A549 (cell line): ENCODE data around the gene ZBTB14. TPM values are rescaled to one million over a fixed set of nuclear protein-coding genes. Genes with fewer than 3 reads are reported as not detected.

Experiments
- ATAC-seq, 2 experiments: fragments of 200-7000 bp in 1 of 2; fragments of >200 bp in 1 of 2; cut with Nextera tagmentation in 1 of 2; cut with Tn5 transposase in 1 of 2; 3 replicates each; pipeline versions ENCODE4 v1.8.0 to v1.9.1; 2018 to 2020; ENCODE audit warnings: mild to moderate bottlenecking in 1 of 2, moderate library complexity in 1 of 2
- CTCF ChIA-PET: fragments of 300-600 bp; sonication (Branson Sonifier 250); formaldehyde crosslinking; extraction: SDS; loops from one replicate; lab custom pipeline; 2021; ENCODE audit warnings: antibody characterized with exemption, inconsistent platforms; lab: Yijun Ruan, JAX
- POLR2A ChIA-PET: fragments of 350-600 bp; formaldehyde crosslinking; extraction: SDS; loops from one replicate; lab custom pipeline; 2021; ENCODE audit warnings: antibody characterized with exemption, inconsistent platforms; lab: Yijun Ruan, JAX
- DNase-seq, 2 experiments: peaks; one replicate each; pipeline versions ENCODE4 v3.0.0 to v3.0.0-alpha.2; 2011 to 2016; ENCODE audit warnings: low read depth in 1 of 2, low spot score in 1 of 2
- FAIRE-seq: peaks from 2 replicates; lab custom pipeline; 2011; peaks lifted over from hg19 to GRCh38; lab: Jason Lieb, UNC
- H3K27ac ChIP-seq, 2 experiments: fragments of >200 bp; sonication (Bioruptor Twin); formaldehyde crosslinking; 3 replicates each; pipeline ENCODE4 v1.5.1; 2016 to 2017
- H3K4me1 ChIP-seq: fragments of >200 bp; sonication (Bioruptor Twin); formaldehyde crosslinking; 3 replicates; pipeline ENCODE4 v1.6.1; 2016
- H3K4me2 ChIP-seq: fragments of >200 bp; sonication (Bioruptor Twin); formaldehyde crosslinking; 3 replicates; pipeline ENCODE4 v1.6.1; 2016
- H3K4me3 ChIP-seq: fragments of >200 bp; sonication (Bioruptor Twin); formaldehyde crosslinking; 3 replicates; pipeline ENCODE4 v1.5.1; 2016
- H3K9me3 ChIP-seq: fragments of >200 bp; sonication (Bioruptor Twin); formaldehyde crosslinking; 3 replicates; pipeline ENCODE4 v1.6.1; 2016
- BHLHE40 ChIP-seq: IDR thresholded peaks from 2 replicates; pipeline ENCODE4 v1.6.1; 2012; ENCODE audit warnings: low read depth, low read length, inconsistent platforms
- CBX2 ChIP-seq: fragments of 200-600 bp; sonication (generic); IDR thresholded peaks from 2 replicates; pipeline ENCODE4 v1.6.1; 2016; ENCODE audit warnings: low read depth, mild to moderate bottlenecking, borderline replicate concordance
- HDAC2 ChIP-seq: fragments of 200-600 bp; sonication (generic); IDR thresholded peaks from 2 replicates; pipeline ENCODE4 v1.6.1; 2016
- HEYL ChIP-seq: fragments of 250-450 bp; sonication (Bioruptor Pico); IDR thresholded peaks from 2 replicates; pipeline ENCODE4 v1.8.0; 2021; ENCODE audit warnings: mild to moderate bottlenecking, moderate library complexity
- KDM5A ChIP-seq: fragments of 200-600 bp; sonication (generic); IDR thresholded peaks from 2 replicates; pipeline ENCODE4 v1.6.1; 2016; ENCODE audit warnings: antibody characterized with exemption, mild to moderate bottlenecking
- MAZ ChIP-seq: fragments of 150-350 bp; IDR thresholded peaks from 2 replicates; pipeline ENCODE4 v1.6.1; 2014; ENCODE audit warnings: antibody characterized with exemption, low read depth, low read length, borderline replicate concordance
- NFE2L2 ChIP-seq: fragments of 150-350 bp; conservative IDR thresholded peaks from 2 replicates; pipeline ENCODE4 v1.6.1; 2014; ENCODE audit warnings: low read length
- POLR2A ChIP-seq: IDR thresholded peaks from 2 replicates; pipeline ENCODE4 v1.6.1; 2012; ENCODE audit warnings: mild to moderate bottlenecking, low read length
- RAD21 ChIP-seq, 2 experiments: fragments of >200 bp in 1 of 2; sonication (Bioruptor Twin) in 1 of 2; formaldehyde crosslinking in 1 of 2; IDR thresholded peaks in 1 of 2; conservative IDR thresholded peaks in 1 of 2; 2 replicates in 1 of 2; 3 replicates in 1 of 2; pipeline ENCODE4 v1.6.1; 2012 to 2018; ENCODE audit warnings: inconsistent platforms in 1 of 2
- ZNF302 ChIP-seq: fragments of 250-450 bp; sonication (Bioruptor Pico); IDR thresholded peaks from 2 replicates; pipeline ENCODE4 v1.9.0; 2021; ENCODE audit warnings: inconsistent platforms, mild to moderate bottlenecking, moderate library complexity
- WGBS: methylation state at CpG from one replicate; pipeline ENCODE4 v1.1.6; 2017; ENCODE audit errors: missing lambda C conversion rate; 5-methylcytosine and 5-hydroxymethylcytosine counted together
- polyA plus RNA-seq, 4 experiments: library from polyadenylated mRNA; depleted of rRNA in 3 of 4; stranded (reverse); fragments of >200 nt; fragmentation: RNase III in 1 of 4; extraction: RNeasy Plus Mini Kit Qiagen cat#74134 plus additional on column Dnase treatment in 1 of 4; gene quantifications; 2 replicates in 3 of 4; 3 replicates in 1 of 4; pipeline ENCODE4 v1.2.3, GENCODE V29; 2011 to 2017
- TF ChIP-seq, protein P1 (sequence below): fragments of 200-600 bp; sonication (generic); IDR thresholded peaks from 2 replicates; pipeline ENCODE4 v1.6.1; 2016; ENCODE audit warnings: antibody characterized with exemption, mild to moderate bottlenecking, moderate library complexity
- TF ChIP-seq, protein P2 (sequence below): fragments of 150-350 bp; IDR thresholded peaks from 2 replicates; pipeline ENCODE4 v1.6.1; 2014; ENCODE audit warnings: low read depth, mild to moderate bottlenecking, low read length
- TF ChIP-seq, protein P3 (sequence below): fragments of >200 bp; sonication (Bioruptor Twin); formaldehyde crosslinking; IDR thresholded peaks from 2 replicates; pipeline ENCODE4 v1.6.1; 2016

Gene ZBTB14
- polyA plus RNA-seq, 2 of the 4 experiments (the other 2 are of a cell fraction), result 7.1 to 23.4 TPM

DNA sequence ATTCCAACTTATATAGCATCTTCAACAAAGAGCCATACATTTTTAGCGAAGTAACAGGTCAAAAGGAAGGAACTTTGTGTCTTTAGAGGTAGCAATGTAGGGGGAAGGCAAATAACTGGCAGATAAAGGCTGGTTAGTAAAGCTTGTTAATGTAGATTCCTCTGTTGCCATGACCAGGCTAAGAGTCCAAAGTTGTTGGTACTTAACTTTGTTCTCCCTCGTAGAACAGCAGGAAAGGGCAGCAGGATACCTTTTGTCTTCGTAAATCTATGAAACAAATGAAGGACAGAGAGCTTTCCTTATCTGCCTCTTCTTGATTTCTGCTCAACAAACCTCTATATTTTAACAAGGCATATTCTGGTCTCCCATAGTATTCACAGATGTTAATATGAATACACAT, 18.6 kb downstream of the ZBTB14 start:
- no peak for ATAC-seq

DNA sequence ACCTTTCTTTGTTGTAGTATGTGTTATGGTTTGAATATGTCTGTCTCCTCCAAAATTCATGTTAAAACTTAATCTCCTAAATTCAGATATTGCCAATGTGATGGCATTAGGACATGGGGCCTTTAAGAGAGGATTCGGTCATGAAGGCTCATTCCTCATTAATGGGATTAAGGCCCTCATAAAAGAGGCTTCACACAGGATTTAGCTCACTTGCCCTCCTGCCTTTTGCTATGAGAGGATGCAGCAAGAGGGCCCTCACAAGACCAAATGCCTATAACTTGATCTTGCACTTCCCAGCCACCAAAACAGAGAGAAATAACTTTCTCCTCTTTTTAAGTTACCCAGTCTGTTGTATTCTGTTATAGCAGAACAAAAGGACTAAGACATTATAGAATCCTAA, 19.7 kb downstream of the ZBTB14 start:
- Histone ChIP-seq H3K4me2 (no peak overlapping the region), H3K4me3 (no peak overlapping the region), H3K9me3 (no peaks in the 10 kb centered on the region), H3K4me1 (no peaks in the 10 kb centered on the region), H3K27ac (no peak overlapping the region)
- DNase-seq (no peak), FAIRE-seq (no peak), ATAC-seq (no peak)
- CTCF ChIA-PET, result no interaction called here
- WGBS, result 0% methylated on average over 1 of the region's 1 CpG
- TF ChIP-seq HEYL (CRISPR knock-in tag), result no peak
- TF ChIP-seq CBX2, result no peak
- TF ChIP-seq, protein P1, sequence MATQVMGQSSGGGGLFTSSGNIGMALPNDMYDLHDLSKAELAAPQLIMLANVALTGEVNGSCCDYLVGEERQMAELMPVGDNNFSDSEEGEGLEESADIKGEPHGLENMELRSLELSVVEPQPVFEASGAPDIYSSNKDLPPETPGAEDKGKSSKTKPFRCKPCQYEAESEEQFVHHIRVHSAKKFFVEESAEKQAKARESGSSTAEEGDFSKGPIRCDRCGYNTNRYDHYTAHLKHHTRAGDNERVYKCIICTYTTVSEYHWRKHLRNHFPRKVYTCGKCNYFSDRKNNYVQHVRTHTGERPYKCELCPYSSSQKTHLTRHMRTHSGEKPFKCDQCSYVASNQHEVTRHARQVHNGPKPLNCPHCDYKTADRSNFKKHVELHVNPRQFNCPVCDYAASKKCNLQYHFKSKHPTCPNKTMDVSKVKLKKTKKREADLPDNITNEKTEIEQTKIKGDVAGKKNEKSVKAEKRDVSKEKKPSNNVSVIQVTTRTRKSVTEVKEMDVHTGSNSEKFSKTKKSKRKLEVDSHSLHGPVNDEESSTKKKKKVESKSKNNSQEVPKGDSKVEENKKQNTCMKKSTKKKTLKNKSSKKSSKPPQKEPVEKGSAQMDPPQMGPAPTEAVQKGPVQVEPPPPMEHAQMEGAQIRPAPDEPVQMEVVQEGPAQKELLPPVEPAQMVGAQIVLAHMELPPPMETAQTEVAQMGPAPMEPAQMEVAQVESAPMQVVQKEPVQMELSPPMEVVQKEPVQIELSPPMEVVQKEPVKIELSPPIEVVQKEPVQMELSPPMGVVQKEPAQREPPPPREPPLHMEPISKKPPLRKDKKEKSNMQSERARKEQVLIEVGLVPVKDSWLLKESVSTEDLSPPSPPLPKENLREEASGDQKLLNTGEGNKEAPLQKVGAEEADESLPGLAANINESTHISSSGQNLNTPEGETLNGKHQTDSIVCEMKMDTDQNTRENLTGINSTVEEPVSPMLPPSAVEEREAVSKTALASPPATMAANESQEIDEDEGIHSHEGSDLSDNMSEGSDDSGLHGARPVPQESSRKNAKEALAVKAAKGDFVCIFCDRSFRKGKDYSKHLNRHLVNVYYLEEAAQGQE, result no peak
- no peak for TF ChIP-seq BHLHE40
- TF ChIP-seq HDAC2, result no peak
- POLR2A ChIA-PET, result no interaction called here

More for the DNA sequence above, 18.6 kb downstream of the ZBTB14 start:
- H3K27ac ChIP-seq, result no peak overlapping the region
- 2% methylated on average over 3 of the region's 3 CpGs for WGBS
- H3K9me3 ChIP-seq, result no peaks in the 10 kb centered on the region
- no peak overlapping the region for H3K4me2 ChIP-seq
- no peak for FAIRE-seq
- CTCF ChIA-PET, result no interaction called here
- no peak for TF ChIP-seq HEYL (CRISPR knock-in tag)
- TF ChIP-seq, protein P2, sequence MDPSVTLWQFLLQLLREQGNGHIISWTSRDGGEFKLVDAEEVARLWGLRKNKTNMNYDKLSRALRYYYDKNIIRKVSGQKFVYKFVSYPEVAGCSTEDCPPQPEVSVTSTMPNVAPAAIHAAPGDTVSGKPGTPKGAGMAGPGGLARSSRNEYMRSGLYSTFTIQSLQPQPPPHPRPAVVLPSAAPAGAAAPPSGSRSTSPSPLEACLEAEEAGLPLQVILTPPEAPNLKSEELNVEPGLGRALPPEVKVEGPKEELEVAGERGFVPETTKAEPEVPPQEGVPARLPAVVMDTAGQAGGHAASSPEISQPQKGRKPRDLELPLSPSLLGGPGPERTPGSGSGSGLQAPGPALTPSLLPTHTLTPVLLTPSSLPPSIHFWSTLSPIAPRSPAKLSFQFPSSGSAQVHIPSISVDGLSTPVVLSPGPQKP, result no peak
- TF ChIP-seq ZNF302 (CRISPR knock-in tag), result no peak
- no peak for TF ChIP-seq KDM5A
- TF ChIP-seq MAZ, result no peak
- TF ChIP-seq NFE2L2, result no peak
- TF ChIP-seq POLR2A, result no peak
- TF ChIP-seq, protein P3, sequence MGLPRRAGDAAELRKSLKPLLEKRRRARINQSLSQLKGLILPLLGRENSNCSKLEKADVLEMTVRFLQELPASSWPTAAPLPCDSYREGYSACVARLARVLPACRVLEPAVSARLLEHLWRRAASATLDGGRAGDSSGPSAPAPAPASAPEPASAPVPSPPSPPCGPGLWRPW, result no peak
- no peak for TF ChIP-seq RAD21 (conservative IDR thresholded peaks at IDR 0.05 in 1 of 2, IDR thresholded peaks at IDR 0.05 in 1 of 2)
- TF ChIP-seq, all 56 proteins: peak for 0
- Histone ChIP-seq H3K4me3 (no peak overlapping the region), H3K4me1 (no peaks in the 10 kb centered on the region)
- POLR2A ChIA-PET, result no interaction called here
- no peak for DNase-seq

DNA sequence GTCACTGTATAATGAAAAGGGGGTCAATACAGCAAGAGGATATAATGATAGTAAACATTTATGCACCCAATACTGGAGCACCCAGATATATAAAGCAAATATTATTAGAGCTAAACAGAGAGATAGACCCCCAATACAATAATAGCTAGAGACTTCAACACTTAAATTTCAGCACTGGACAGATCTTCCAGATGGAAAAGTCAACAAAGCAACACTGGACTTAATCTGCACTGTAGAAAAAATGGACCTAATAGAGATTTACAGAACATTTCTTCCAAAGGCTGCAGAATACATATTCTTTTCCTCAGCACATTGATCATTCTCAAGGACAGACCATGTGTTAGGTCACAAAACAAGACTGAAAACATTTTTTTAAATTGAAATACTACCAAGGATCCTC, 26.7 kb downstream of the ZBTB14 start:
- no peak overlapping the region for H3K4me3 ChIP-seq
- DNase-seq, result no peak
- H3K4me1 ChIP-seq, result no peaks in the 10 kb centered on the region
- TF ChIP-seq, protein P1, result peak; percentile 49; the same call in 1 of the 2 replicates
- TF ChIP-seq, protein P2, result no peak
- no peak for FAIRE-seq
- ChIA-PET POLR2A (no interaction called here), CTCF (no interaction called here)
- no peak for ATAC-seq
- no peaks in the 10 kb centered on the region for H3K9me3 ChIP-seq
- no peak overlapping the region for H3K4me2 ChIP-seq
- H3K27ac ChIP-seq, result no peak overlapping the region
